ENCODE results near the gene MYH10. TPM values are rescaled to one million over a fixed set of nuclear protein-coding genes. Genes with fewer than 3 reads are reported as not detected.

The MYH10 gene
- total RNA-seq, 1 donor from 2014 or later = 429 TPM

- Mint-ChIP-seq H3K27me3 (ENCODE audit: unreplicated experiment) (no peaks in the 10 kb centered on the region), H3K27ac (ENCODE audit: unreplicated experiment) (no peak overlapping the region), H3K4me1 (ENCODE audit: unreplicated experiment) (no peaks in the 10 kb centered on the region), H3K36me3 (ENCODE audit: low read depth, unreplicated experiment) (no peaks in the 10 kb centered on the region), H3K9me3 (ENCODE audit: unreplicated experiment) (no peaks in the 10 kb centered on the region), H3K4me3 (ENCODE audit: unreplicated experiment) (no peak overlapping the region)
- TF ChIP-seq CTCF (IDR thresholded peaks at IDR 0.05; ENCODE audit: unreplicated experiment) = no peak
- DNase-seq (ENCODE audit: low spot score) = no peak
Measured at GRCh38 chr17:8643855-8644506, 13.5 kb upstream of the MYH10 start.

GRCh38 chr17:8639709-8640108 is 9.2 kb upstream of the MYH10 start:
- Mint-ChIP-seq H3K27ac (ENCODE audit: unreplicated experiment) (no peak overlapping the region), H3K9me3 (ENCODE audit: unreplicated experiment) (no peaks in the 10 kb centered on the region), H3K27me3 (ENCODE audit: unreplicated experiment) (no peaks in the 10 kb centered on the region), H3K36me3 (ENCODE audit: low read depth, unreplicated experiment) (no peaks in the 10 kb centered on the region), H3K4me3 (ENCODE audit: unreplicated experiment) (no peak overlapping the region), H3K4me1 (ENCODE audit: unreplicated experiment) (no peaks in the 10 kb centered on the region)
- no peak for DNase-seq (ENCODE audit: low spot score)
- no peak for TF ChIP-seq CTCF (IDR thresholded peaks at IDR 0.05; ENCODE audit: unreplicated experiment)

- peak; percentile 39 for DNase-seq (ENCODE audit: low spot score)
- Mint-ChIP-seq H3K4me3 (ENCODE audit: unreplicated experiment) (no peak overlapping the region), H3K27ac (ENCODE audit: unreplicated experiment) (peak overlapping the region; percentile 93), H3K4me1 (ENCODE audit: unreplicated experiment) (peaks cover 33% of the 10 kb centered on the region), H3K9me3 (ENCODE audit: unreplicated experiment) (no peaks in the 10 kb centered on the region), H3K36me3 (ENCODE audit: low read depth, unreplicated experiment) (peaks cover 5% of the 10 kb centered on the region), H3K27me3 (ENCODE audit: unreplicated experiment) (peaks cover 10% of the 10 kb centered on the region)
- TF ChIP-seq CTCF (IDR thresholded peaks at IDR 0.05; ENCODE audit: unreplicated experiment) = no peak
Measured at GRCh38 chr17:8632061-8632460, 1.5 kb upstream of the MYH10 start.

DNA sequence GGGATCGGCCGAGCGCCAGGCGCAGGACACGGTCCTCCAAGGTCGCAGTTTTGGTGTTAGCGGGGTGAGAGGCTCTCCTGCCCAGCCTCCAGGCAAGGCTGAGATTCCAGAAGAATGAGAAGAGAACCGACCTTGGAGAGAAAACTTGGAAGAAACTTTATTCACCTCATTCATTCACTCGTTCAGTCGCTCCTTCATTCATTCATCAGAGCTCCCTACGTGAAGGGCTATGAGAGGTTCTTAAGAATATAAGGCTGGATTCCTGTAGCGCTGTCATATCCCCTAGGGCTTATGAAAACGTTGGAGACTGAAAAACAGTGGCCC is 991 bp upstream of the MYH10 start:
- H3K36me3 Mint-ChIP-seq (ENCODE audit: low read depth, unreplicated experiment) = peaks cover 5% of the 10 kb centered on the region
- H3K4me1 Mint-ChIP-seq (ENCODE audit: unreplicated experiment) = peaks cover 33% of the 10 kb centered on the region
- no peaks in the 10 kb centered on the region for H3K9me3 Mint-ChIP-seq (ENCODE audit: unreplicated experiment)
- no peak for DNase-seq (ENCODE audit: low spot score)
- peak overlapping the region; percentile 89 for H3K4me3 Mint-ChIP-seq (ENCODE audit: unreplicated experiment)
- peak overlapping the region; percentile 93 for H3K27ac Mint-ChIP-seq (ENCODE audit: unreplicated experiment)
- no peak for TF ChIP-seq CTCF (IDR thresholded peaks at IDR 0.05; ENCODE audit: unreplicated experiment)
- H3K27me3 Mint-ChIP-seq (ENCODE audit: unreplicated experiment) = peaks cover 10% of the 10 kb centered on the region

DNA sequence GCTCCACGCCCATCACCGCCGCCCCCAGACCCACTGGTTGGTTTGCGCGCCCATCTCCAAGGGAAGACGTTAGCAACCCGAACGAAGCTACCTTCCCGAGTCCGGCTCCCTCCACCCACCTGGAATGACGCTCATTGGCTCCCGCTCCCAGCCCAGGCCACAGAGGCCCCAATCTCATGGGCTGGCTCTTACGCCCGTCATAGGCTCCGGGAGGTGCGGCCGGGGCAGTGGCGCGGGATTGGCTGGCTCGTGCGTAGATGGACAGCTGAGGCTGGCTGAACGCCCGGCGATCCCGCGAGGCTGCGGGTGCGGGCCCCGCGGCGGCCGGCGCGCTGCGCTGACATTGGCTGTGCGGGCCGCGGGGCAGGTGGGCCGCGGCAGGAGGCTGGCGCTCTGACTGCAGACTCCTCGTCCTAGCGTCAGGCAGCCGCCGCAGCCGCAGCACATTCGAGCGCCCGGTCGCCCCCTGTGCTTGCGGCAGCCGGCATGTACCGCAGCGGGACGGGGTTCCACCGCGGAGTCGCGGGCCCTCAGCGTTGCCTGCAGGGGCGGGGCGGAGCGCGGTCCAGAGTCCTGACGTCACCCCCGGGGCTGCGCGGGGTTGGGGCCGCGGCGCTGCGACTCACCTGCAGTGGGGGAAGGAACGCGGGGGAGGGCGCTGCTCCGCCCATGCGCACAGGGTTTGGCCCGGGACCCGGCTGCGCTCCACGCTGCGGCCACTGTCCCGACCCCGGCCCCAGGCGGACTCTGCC is 453 bp upstream of the MYH10 start:
- peak; percentile 31 for TF ChIP-seq CTCF (IDR thresholded peaks at IDR 0.05; ENCODE audit: unreplicated experiment)
- peak overlapping the region; percentile 93 for H3K27ac Mint-ChIP-seq (ENCODE audit: unreplicated experiment)
- H3K36me3 Mint-ChIP-seq (ENCODE audit: low read depth, unreplicated experiment) = peaks cover 5% of the 10 kb centered on the region
- H3K4me3 Mint-ChIP-seq (ENCODE audit: unreplicated experiment) = peak overlapping the region; percentile 98
- peak; percentile 97 for DNase-seq (ENCODE audit: low spot score)
- no peaks in the 10 kb centered on the region for H3K9me3 Mint-ChIP-seq (ENCODE audit: unreplicated experiment)
- peaks cover 10% of the 10 kb centered on the region for H3K27me3 Mint-ChIP-seq (ENCODE audit: unreplicated experiment)
- H3K4me1 Mint-ChIP-seq (ENCODE audit: unreplicated experiment) = peaks cover 33% of the 10 kb centered on the region
